BJ (cell line): ENCODE measurements around the gene KCNJ6. TPM values are rescaled to one million over a fixed set of nuclear protein-coding genes. Genes with fewer than 3 reads are reported as not detected.

Experiments used
- CTCF ChIA-PET: fragments of 350-600 bp; formaldehyde crosslinking; extraction: SDS; loops from one replicate; lab custom pipeline; 2021; ENCODE audit warnings: antibody characterized with exemption, inconsistent platforms; lab: Yijun Ruan, JAX
- POLR2A ChIA-PET: fragments of 300-600 bp; sonication (Branson Sonifier 250); formaldehyde crosslinking; extraction: SDS; loops from one replicate; lab custom pipeline; 2021; ENCODE audit warnings: antibody characterized with exemption; lab: Charles Lee
- DNase-seq: peaks from one replicate; pipeline ENCODE4 v3.0.0-alpha.2; 2011; ENCODE audit warnings: low read depth
- H3K27me3 ChIP-seq: 2 replicates; pipeline ENCODE4 v1.6.0; 2011; ENCODE audit warnings: low read length; ENCODE audit not compliant: control insufficient read depth, insufficient read depth
- H3K36me3 ChIP-seq: 2 replicates; pipeline ENCODE4 v1.5.1; 2011; ENCODE audit warnings: low read length; ENCODE audit not compliant: control insufficient read depth, insufficient read depth
- H3K4me3 ChIP-seq: 2 replicates; pipeline ENCODE4 v1.5.1; 2011; ENCODE audit warnings: low read depth, mild to moderate bottlenecking, control low read depth, low read length
- polyA plus RNA-seq: library from polyadenylated mRNA; depleted of rRNA; stranded (reverse); fragments of >200 nt; gene quantifications from 2 replicates; pipeline ENCODE4 v1.2.3, GENCODE V29; 2011
- TF ChIP-seq, protein P1 (sequence below): IDR thresholded peaks from 2 replicates; pipeline ENCODE4 v1.5.1; 2011; ENCODE audit warnings: low read depth, mild to moderate bottlenecking, control low read depth, inconsistent platforms, low read length, moderate library complexity; ENCODE audit not compliant: insufficient read depth

The KCNJ6 gene
- polyA plus RNA-seq, 1 experiment, result 0.01 TPM

DNA sequence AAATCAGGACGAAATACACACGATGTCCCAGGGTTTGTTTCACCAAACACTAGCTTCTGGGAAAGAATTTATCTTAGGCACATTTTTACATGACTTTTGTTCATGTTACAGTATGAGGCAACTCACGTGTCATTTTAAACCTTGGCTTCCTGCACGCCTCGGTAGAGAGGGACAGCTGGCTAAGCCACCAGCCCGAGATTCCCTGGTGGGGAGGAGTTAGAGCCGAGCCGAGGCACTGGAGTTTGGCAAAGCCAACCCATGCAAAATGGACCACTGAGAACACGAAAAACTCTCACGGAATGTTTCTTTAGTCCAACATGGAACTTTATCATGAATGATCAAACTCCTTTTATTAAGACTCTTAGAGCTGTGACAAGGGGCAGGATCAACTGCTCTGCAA, 309.7 kb downstream of the KCNJ6 start:
- H3K27me3 ChIP-seq, result peaks cover 4% of the 10 kb centered on the region
- no peak overlapping the region for H3K4me3 ChIP-seq
- POLR2A ChIA-PET, result no interaction called here
- TF ChIP-seq, protein P1, sequence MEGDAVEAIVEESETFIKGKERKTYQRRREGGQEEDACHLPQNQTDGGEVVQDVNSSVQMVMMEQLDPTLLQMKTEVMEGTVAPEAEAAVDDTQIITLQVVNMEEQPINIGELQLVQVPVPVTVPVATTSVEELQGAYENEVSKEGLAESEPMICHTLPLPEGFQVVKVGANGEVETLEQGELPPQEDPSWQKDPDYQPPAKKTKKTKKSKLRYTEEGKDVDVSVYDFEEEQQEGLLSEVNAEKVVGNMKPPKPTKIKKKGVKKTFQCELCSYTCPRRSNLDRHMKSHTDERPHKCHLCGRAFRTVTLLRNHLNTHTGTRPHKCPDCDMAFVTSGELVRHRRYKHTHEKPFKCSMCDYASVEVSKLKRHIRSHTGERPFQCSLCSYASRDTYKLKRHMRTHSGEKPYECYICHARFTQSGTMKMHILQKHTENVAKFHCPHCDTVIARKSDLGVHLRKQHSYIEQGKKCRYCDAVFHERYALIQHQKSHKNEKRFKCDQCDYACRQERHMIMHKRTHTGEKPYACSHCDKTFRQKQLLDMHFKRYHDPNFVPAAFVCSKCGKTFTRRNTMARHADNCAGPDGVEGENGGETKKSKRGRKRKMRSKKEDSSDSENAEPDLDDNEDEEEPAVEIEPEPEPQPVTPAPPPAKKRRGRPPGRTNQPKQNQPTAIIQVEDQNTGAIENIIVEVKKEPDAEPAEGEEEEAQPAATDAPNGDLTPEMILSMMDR, result no peak
- CTCF ChIA-PET, result no interaction called here
- DNase-seq, result no peak
- no peaks in the 10 kb centered on the region for H3K36me3 ChIP-seq

DNA sequence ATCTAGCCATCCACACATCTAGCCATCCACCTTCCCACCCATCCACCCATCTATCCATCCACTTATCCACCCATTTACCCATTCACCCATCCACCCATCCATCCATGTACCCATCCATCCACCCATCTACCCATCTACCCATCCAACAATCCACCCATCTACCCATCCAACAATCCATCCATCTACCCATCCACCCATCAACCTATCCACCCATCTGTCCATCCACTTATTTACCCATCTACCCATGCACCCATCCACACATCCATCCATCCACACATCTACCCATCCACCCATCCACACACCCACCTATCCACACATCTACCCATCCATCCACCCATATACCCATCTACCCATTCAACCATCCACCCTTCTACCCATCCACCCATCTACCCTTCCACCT, 311.3 kb downstream of the KCNJ6 start:
- ChIA-PET POLR2A (no interaction called here), CTCF (no interaction called here)
- DNase-seq, result no peak
- TF ChIP-seq, protein P1, result no peak
- Histone ChIP-seq H3K27me3 (peaks cover 7% of the 10 kb centered on the region), H3K4me3 (no peak overlapping the region), H3K36me3 (no peaks in the 10 kb centered on the region)

DNA sequence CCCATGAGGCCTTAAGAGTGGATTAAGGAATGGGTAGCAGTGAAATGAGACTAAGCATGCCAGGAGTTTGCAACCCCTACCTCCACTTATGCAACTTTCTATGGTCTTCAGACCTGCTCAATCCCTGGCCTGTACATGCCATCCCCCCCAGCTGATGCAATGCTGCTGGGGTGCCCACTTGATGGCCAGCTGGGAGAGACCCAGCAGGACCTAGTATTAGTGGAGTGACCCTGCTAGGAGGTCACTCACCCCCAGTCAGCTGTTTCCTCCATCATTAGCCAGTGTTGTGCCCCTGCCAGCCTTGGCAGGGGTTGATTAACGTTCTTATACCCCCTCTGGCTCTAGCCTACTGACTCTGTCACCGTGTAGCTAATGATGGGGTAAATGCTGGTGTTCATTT, 313.1 kb downstream of the KCNJ6 start:
- TF ChIP-seq, protein P1, result no peak
- ChIA-PET CTCF (no interaction called here), POLR2A (no interaction called here)
- H3K36me3 ChIP-seq, result no peaks in the 10 kb centered on the region
- DNase-seq, result no peak
- H3K27me3 ChIP-seq, result peaks cover 7% of the 10 kb centered on the region
- H3K4me3 ChIP-seq, result no peak overlapping the region

DNA sequence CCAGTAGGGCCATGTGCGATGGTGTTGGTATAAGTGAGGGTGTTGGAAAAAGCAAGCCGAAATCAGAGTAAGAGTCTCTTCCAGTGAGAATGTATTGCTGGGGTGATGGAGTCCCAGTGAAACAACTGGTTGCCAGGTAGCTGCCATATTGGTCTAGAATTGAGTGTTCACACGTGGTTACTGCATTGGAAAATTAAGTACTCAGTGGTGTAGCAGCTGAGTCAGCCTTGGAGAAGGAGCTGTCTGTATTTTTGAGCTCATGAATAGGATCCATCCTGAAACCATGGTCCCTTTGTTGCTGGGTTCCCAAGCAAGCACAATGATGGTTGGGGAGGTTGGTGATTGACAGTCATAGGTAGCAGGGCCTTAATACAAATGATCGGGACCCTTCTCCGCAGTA, 314.3 kb downstream of the KCNJ6 start:
- POLR2A ChIA-PET, result no interaction called here
- no peak for DNase-seq
- peaks cover 5% of the 10 kb centered on the region; the same call in 1 of the 2 replicates for H3K27me3 ChIP-seq
- CTCF ChIA-PET, result interaction anchor here (1.5 kb wide), 1 partner anchor 9 kb away, joined by 4 read pairs; no protein-coding TSS in a partner anchor
- no peaks in the 10 kb centered on the region for H3K36me3 ChIP-seq
- no peak overlapping the region for H3K4me3 ChIP-seq
- TF ChIP-seq, protein P1, result no peak

DNA sequence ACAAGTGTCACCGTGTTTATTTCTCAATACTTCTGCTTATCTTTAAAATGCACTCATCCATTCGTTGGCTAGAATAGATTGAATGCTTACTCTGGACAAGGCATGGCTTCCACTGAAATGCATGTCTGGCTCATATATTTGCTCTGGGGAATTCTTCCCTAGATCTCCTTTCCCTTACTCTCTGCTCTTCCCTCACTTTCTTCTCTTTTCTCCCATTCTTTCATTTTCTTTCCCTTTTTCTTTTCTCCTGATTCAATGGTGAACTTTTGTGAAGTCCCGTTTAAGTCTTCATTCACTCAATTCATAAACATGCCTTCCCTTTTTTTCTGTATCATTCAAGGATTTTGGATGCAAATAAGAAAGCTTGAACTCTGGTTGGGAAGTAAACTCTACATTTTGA, 315.2 kb downstream of the KCNJ6 start:
- no peak for DNase-seq
- CTCF ChIA-PET, result interaction anchor here (0.6 to 1.5 kb wide), 2 partner anchors 10 to 477 kb away, joined by 3 to 4 read pairs; no protein-coding TSS in a partner anchor
- TF ChIP-seq, protein P1, result no peak
- peaks cover 5% of the 10 kb centered on the region; the same call in 1 of the 2 replicates for H3K27me3 ChIP-seq
- POLR2A ChIA-PET, result no interaction called here
- H3K4me3 ChIP-seq, result no peak overlapping the region
- H3K36me3 ChIP-seq, result no peaks in the 10 kb centered on the region
